NCI-H2107 treated with DMSO at 0.1 percent for 48 hours (cell line): ENCODE measurements around the gene EPM2AIP1.
"Not testable (repeated sequence)": the region's sequence is repeated elsewhere in the genome, so short reads cannot be mapped to it uniquely, and the experiment has no call there.

ENCODE experiments used
- DNase-seq: peaks from one replicate; lab custom pipeline; 2025; ENCODE audit not compliant: unreplicated experiment; lab: John Stamatoyannopoulos, UW

Gene EPM2AIP1

GRCh38 chr3:36993326-36994283 is 674 bp upstream of the EPM2AIP1 start, which contains the start of gene MLH1:
Gene MLH1, plus strand, starts transcription at chr3:36993518. Its CDS starts 30 bp downstream, at chr3:36993548.
- DNase-seq: no peak

GRCh38 chr3:36991923-36992805 is 767 bp downstream of the EPM2AIP1 start:
- DNase-seq: no peak

- no peak for DNase-seq
Measured at GRCh38 chr3:36991147-36991546, 1.8 kb downstream of the EPM2AIP1 start.

GRCh38 chr3:36989568-36989967 is 3.4 kb downstream of the EPM2AIP1 start:
- DNase-seq: no peak

GRCh38 chr3:36989005-36989404 is 3.9 kb downstream of the EPM2AIP1 start:
- no peak for DNase-seq

GRCh38 chr3:36988356-36988755 is 4.6 kb downstream of the EPM2AIP1 start:
- no peak for DNase-seq

- DNase-seq: no peak
Measured at GRCh38 chr3:36981006-36981405, 11.9 kb downstream of the EPM2AIP1 start.

GRCh38 chr3:36973139-36973538 is 19.8 kb downstream of the EPM2AIP1 start:
- DNase-seq: no peak

- DNase-seq: no peak
Measured at GRCh38 chr3:36972163-36972562, 20.8 kb downstream of the EPM2AIP1 start.

- peak; percentile 84 for DNase-seq
Measured at GRCh38 chr3:36969540-36970432, 23.1 kb downstream of the EPM2AIP1 start.

GRCh38 chr3:36969085-36969484 is 23.8 kb downstream of the EPM2AIP1 start:
- no peak for DNase-seq

- DNase-seq: no peak
Measured at GRCh38 chr3:36965440-36965839, 27.5 kb downstream of the EPM2AIP1 start.

GRCh38 chr3:36964817-36965216 is 28.1 kb downstream of the EPM2AIP1 start:
- no peak for DNase-seq

- DNase-seq: no peak
Measured at GRCh38 chr3:36964331-36964730, 28.6 kb downstream of the EPM2AIP1 start.

GRCh38 chr3:36963008-36963407 is 29.9 kb downstream of the EPM2AIP1 start:
- DNase-seq: not testable (repeated sequence)

- DNase-seq: no peak
Measured at GRCh38 chr3:36960502-36960901, 32.4 kb downstream of the EPM2AIP1 start.

- peak; percentile 20 for DNase-seq
Measured at GRCh38 chr3:36959821-36960220, 33.1 kb downstream of the EPM2AIP1 start.

GRCh38 chr3:36957862-36958686 is 34.9 kb downstream of the EPM2AIP1 start:
- no peak for DNase-seq

GRCh38 chr3:36957063-36957462 is 35.9 kb downstream of the EPM2AIP1 start:
- no peak for DNase-seq

- no peak for DNase-seq
Measured at GRCh38 chr3:36956155-36956554, 36.8 kb downstream of the EPM2AIP1 start.
